HG02938 (cell line): ENCODE data around the gene SORCS2.

ENCODE experiments used
- ATAC-seq: cut with Tn5 transposase; IDR thresholded peaks from one replicate; pipeline ENCODE4 v1.9.1; 2021; ENCODE audit warnings: mild to moderate bottlenecking, moderate library complexity; ENCODE audit not compliant: unreplicated experiment

The SORCS2 gene

GRCh38 chr4:7638489-7638888, 446.2 kb downstream of the SORCS2 start:
- ATAC-seq: no peak

DNA sequence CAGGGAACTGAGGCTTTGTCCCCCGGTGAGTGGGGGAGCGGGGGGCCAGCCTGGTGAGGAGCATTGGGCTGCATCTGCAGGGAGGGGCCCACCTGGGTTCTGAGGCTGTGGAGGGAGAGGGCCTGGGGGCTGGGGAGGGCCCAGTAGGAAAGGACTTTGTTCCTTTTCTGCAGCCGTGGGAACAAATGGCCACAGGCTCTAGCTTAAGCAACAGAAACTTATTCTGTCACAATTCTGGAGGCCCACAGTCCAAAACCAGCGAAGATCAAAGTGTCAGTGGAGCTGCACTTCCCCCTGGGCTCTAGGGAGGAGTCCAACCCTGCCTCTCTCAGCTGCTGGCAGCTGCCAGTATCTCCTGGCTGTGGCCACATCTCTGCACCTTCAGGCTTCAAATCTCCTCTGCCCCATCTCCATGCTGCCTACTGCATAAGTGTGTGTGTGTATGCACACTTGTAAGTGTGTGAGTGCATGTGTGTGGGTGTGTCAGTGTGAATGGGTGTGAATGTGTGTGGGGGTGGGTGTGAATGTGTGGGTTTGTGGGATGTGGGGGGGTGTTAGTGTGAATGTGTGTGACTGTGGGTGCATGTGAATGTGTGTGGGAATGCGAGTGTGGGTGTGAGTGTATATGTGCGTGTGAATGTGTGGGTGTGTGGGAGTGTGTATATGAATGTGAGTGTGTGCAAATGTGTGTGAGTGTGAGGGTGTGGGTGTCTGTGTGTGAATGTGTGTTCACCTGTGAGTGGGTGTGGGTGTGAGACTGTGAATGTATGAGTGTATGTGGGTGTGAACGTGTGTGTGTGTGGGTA, 446.8 kb downstream of the SORCS2 start:
- no peak for ATAC-seq

DNA sequence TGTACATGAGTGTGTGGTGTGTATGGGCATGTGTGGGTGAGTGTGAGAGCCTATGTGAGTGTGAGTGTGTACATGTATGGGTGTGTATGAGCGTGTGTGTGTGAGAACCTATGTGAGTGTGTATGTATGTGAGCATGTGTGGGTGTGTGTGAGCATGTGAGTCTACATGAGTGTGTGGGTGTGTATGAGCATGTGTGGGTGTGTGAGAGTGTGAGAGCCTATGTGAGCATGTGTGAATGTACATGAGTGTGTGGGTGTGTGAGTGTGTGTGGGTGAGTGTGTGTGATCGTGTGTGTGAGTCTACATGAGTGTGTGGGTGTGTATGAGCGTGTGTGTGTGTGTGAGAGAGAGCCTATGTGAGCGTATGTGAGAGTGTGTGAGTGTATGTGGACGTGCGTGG, 447.8 kb downstream of the SORCS2 start:
- ATAC-seq: no peak

- no peak for ATAC-seq
Measured at GRCh38 chr4:7641712-7642111, 449.4 kb downstream of the SORCS2 start.

- ATAC-seq: no peak
Measured at GRCh38 chr4:7642741-7643458, 450.6 kb downstream of the SORCS2 start.

- no peak for ATAC-seq
Measured at GRCh38 chr4:7645158-7645557, 452.8 kb downstream of the SORCS2 start.

DNA sequence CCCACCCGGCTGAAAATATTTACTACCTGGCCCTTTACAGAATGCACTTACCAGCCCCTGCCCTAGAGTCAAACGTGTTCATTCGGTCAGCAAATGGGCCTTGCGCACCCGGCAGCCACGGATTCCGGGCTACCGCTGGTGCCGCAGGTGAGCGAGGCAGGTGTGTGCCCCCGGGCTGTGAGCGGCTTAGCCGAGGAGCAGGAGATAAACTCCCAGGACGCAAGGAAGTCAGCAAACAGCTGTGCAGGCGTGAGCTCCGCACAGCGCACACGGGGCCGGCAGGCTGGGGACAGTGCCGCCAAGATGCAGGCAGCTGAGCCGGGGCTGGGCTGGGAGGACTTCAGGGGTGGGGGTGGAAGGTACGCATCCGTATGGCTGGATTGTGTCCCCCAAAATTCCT, 453.6 kb downstream of the SORCS2 start:
- no peak for ATAC-seq

- no peak for ATAC-seq
Measured at GRCh38 chr4:7646384-7647061, 454.2 kb downstream of the SORCS2 start.

- no peak for ATAC-seq
Measured at GRCh38 chr4:7647186-7647585, 454.8 kb downstream of the SORCS2 start.

- no peak for ATAC-seq
Measured at GRCh38 chr4:7647600-7648543, 455.5 kb downstream of the SORCS2 start.

DNA sequence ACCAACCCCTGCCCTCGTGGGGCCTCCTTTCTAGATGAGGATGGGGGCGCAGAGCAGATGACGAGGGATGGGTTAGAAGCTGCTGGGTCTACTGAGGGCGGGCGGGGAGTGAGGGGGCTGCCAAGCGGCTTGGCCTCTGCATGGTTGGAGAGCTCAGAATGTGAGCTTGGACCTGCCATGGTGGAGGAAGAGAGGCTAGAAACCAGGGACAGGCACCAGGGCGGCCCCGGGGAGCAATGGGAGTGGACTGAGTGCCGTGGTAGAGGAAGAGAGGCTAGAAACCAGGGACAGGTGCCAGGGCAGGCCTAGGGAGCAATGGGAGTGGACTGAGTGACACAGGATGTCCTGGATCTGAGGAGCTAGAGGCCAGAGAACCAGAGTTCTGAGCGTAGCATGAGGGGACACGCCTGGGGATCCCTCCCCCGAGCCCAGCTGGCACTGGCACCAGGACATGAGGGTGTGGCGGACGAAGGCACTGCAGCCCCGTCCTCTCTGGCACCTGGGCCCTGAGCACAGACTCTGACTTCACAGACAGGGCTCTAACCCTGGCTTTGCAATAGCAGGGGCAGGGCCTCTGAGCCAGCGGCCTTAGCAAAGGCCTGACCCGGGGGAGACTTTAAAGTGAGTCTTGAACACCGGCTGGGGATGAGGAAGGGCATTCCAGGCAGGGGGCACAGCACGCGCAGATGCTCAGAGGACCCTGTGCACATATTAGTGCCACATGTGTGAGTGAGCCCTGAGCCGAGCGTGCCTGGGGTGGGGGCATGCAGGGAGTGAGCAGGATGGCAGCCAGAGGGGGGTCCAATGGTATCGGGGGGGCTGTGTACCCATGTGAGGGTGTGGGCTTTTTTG, 456.4 kb downstream of the SORCS2 start:
- no peak for ATAC-seq

- ATAC-seq: no peak
Measured at GRCh38 chr4:7649411-7649740, 457.0 kb downstream of the SORCS2 start.

- ATAC-seq: no peak
Measured at GRCh38 chr4:7649741-7650531, 457.6 kb downstream of the SORCS2 start.

- no peak for ATAC-seq
Measured at GRCh38 chr4:7650606-7651385, 458.5 kb downstream of the SORCS2 start.

GRCh38 chr4:7651461-7651921, 459.2 kb downstream of the SORCS2 start:
- ATAC-seq: no peak

- no peak for ATAC-seq
Measured at GRCh38 chr4:7652006-7652405, 459.7 kb downstream of the SORCS2 start.

GRCh38 chr4:7652451-7652881, 460.1 kb downstream of the SORCS2 start:
- no peak for ATAC-seq

DNA sequence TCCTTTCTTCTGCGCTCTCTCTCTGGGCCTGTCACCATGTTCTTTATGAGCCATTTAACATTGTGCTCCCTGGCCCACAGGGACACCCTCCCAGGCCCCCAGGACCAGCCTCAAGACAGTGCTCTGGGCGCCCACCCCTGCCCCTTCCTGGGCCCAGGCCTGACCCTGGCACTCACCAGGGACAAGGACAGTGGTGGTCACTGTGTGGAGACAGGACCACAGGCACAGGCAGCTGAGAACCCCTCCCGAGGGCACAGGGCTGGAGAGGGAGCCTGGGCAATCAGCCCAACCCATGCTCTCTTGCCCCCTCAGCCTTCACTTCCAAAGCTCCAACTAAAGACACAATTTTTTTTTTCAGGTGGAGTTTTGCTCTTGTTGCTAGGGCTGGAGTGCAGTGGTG, 460.6 kb downstream of the SORCS2 start:
- ATAC-seq: no peak
